ENCODE data around the gene HAPLN2.

- TF ChIP-seq CTCF (IDR thresholded peaks at IDR 0.05): no peak
- TF ChIP-seq CREB1 (CRISPR knock-in tag; IDR thresholded peaks at IDR 0.05): no peak
- no peak for TF ChIP-seq MAX (CRISPR knock-in tag; IDR thresholded peaks at IDR 0.05)
- no peak for TF ChIP-seq ZBTB21 (CRISPR knock-in tag; IDR thresholded peaks at IDR 0.05; ENCODE audit: borderline replicate concordance)
Measured at GRCh38 chr1:156648951-156649350, 29.7 kb downstream of the HAPLN2 start.
